Omental fat pad (tissue), 4 donors: Measurements from ENCODE around the gene KCTD1. TPM values are rescaled to one million over a fixed set of nuclear protein-coding genes. Genes with fewer than 3 reads are reported as not detected.

ENCODE experiments used
- ATAC-seq: fragments of 150-250 bp; one replicate; pipeline ENCODE4 v1.9.1; 2016; ENCODE audit warnings: mild to moderate bottlenecking, moderate library complexity; ENCODE audit not compliant: low FRiP score
- DNase-seq: peaks from one replicate; pipeline ENCODE4 v3.0.0-alpha.2; 2019; ENCODE audit warnings: low spot score
- total RNA-seq, 4 donors: library from RNA; depleted of rRNA; stranded (reverse); fragments of >200 nt; gene quantifications; one replicate each; pipeline ENCODE4 v1.1.0, GENCODE V29; 2016
- TF ChIP-seq, protein P1 (sequence below), 3 donors: fragments of 450-650 bp; IDR thresholded peaks; one replicate each; pipeline ENCODE4 v1.5.1; 2016 to 2017; ENCODE audit warnings: antibody characterized with exemption in 3 of 3, mild to moderate bottlenecking in 3 of 3, moderate library complexity in 2 of 3

KCTD1 gene
- total RNA-seq, 4 donors from 2014 or later = 3.4 to 9.5 (median 8.5) TPM

- DNase-seq (no peak), ATAC-seq (no peak)
- TF ChIP-seq, protein P1, sequence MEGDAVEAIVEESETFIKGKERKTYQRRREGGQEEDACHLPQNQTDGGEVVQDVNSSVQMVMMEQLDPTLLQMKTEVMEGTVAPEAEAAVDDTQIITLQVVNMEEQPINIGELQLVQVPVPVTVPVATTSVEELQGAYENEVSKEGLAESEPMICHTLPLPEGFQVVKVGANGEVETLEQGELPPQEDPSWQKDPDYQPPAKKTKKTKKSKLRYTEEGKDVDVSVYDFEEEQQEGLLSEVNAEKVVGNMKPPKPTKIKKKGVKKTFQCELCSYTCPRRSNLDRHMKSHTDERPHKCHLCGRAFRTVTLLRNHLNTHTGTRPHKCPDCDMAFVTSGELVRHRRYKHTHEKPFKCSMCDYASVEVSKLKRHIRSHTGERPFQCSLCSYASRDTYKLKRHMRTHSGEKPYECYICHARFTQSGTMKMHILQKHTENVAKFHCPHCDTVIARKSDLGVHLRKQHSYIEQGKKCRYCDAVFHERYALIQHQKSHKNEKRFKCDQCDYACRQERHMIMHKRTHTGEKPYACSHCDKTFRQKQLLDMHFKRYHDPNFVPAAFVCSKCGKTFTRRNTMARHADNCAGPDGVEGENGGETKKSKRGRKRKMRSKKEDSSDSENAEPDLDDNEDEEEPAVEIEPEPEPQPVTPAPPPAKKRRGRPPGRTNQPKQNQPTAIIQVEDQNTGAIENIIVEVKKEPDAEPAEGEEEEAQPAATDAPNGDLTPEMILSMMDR (IDR thresholded peaks at IDR 0.05) = no peak
Observed at GRCh38 chr18:26419746-26420145, 128.6 kb downstream of the KCTD1 start.

DNA sequence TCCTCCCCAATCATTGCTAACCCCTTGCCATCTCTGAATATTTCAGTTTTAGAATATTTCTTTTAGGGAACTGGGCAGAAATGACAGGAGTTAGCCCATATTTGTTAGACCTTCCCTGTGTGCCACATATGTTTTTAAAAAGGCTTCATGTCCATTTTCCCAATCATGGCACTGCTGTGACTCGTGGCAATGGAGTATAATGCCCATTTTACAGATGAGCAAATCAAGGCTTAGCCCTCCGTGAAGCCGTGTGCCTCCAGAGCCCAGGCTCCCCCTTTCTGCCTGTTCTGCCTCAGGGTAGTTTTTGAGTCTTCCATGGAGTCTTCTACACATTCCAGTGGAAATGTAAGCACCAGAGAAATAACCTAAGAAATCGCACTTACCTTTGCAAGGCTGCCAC is 130.1 kb downstream of the KCTD1 start:
- TF ChIP-seq, protein P1 (IDR thresholded peaks at IDR 0.05) = no peak
- DNase-seq (no peak), ATAC-seq (no peak)

DNA sequence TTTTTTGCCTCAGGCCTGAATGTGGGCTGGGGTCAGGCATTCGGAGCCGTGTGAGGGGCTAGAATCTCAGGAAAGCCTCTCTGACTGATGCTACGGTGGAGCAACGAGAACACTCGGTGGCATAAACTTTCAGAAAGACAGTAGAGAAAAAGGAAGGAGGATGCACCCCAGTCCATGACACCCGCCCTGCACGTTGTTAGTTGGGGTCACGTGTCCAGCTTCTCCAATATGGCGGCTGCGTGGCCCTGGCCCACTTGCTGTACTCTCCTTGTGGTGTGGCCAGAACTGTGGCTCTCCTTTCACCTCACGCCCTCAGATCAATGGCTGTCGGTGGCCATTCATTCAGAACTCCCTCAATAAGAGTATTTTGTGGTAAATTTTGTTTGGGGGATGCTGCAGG is 131.2 kb downstream of the KCTD1 start:
- DNase-seq (no peak), ATAC-seq (no peak)
- TF ChIP-seq, protein P1 (IDR thresholded peaks at IDR 0.05) = no peak

- TF ChIP-seq, protein P1 (IDR thresholded peaks at IDR 0.05) = no peak
- no peak for ATAC-seq
- DNase-seq = no peak
Observed at GRCh38 chr18:26416652-26417150, 131.7 kb downstream of the KCTD1 start.

GRCh38 chr18:26415631-26416030 is 132.7 kb downstream of the KCTD1 start:
- DNase-seq (no peak), ATAC-seq (no peak)
- TF ChIP-seq, protein P1 (IDR thresholded peaks at IDR 0.05) = no peak

DNA sequence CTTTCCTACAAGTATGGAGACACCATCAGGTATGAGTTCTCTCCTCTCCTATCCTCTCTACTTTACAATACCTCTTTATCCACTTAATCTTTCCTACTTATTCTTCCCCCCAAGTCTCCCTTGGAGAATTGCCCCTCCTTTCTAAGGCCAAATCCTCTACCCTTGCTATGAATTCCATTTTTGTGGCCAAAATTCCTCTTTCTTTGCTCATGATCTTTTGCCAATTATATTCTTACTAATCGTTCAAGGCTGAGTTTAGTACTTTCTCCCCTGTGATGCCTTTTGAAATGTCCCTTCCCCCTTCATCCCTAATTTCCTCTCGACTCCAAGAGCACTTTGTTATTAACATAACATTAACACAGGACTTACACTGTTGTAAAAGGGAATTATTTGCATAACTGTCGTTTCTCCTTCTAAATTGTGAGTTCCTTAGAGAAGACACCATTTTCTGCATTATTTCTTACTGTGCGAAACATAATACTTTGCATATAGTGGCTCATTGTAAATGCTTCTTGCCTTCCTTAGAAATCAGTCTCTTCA is 133.4 kb downstream of the KCTD1 start:
- ATAC-seq (no peak), DNase-seq (no peak)
- TF ChIP-seq, protein P1 (IDR thresholded peaks at IDR 0.05) = no peak

GRCh38 chr18:26409091-26409490 is 139.3 kb downstream of the KCTD1 start:
- no peak for ATAC-seq
- no peak for DNase-seq
- TF ChIP-seq, protein P1 (IDR thresholded peaks at IDR 0.05) = no peak
